CD4-positive, alpha-beta memory T cell (primary cell): ENCODE data around the gene WIPF3. TPM values are rescaled to one million over a fixed set of nuclear protein-coding genes. Genes with fewer than 3 reads are reported as not detected.

Experiments used
- CTCF ChIA-PET: fragments of 350-600 bp; sonication (Branson Sonifier 250); formaldehyde crosslinking; loops from one replicate; lab custom pipeline; 2021; ENCODE audit warnings: inconsistent platforms; ENCODE audit not compliant: partially characterized antibody; lab: Charles Lee
- POLR2A ChIA-PET: fragments of 350-600 bp; sonication (Branson Sonifier 250); formaldehyde crosslinking; loops from one replicate; lab custom pipeline; 2021; ENCODE audit not compliant: partially characterized antibody; lab: Charles Lee
- DNase-seq, 5 donors: peaks; one replicate each; pipeline versions ENCODE4 v3.0.0 to v3.0.0-alpha.2; 2020 to 2022; ENCODE audit warnings: mixed read lengths in 1 of 5
- H3K27ac ChIP-seq: one replicate; pipeline ENCODE4 v1.7.0; 2013; ENCODE audit warnings: low read depth, low read length
- H3K27me3 ChIP-seq: 2 replicates; pipeline ENCODE4 v1.7.0; 2013; ENCODE audit warnings: mild to moderate bottlenecking, low read length, moderate library complexity; ENCODE audit not compliant: insufficient read depth
- H3K36me3 ChIP-seq: 2 replicates; pipeline ENCODE4 v1.7.0; 2013; ENCODE audit warnings: mild to moderate bottlenecking, low read length, moderate library complexity; ENCODE audit not compliant: insufficient read depth
- H3K4me1 ChIP-seq: 2 replicates; pipeline ENCODE4 v1.7.0; 2013; ENCODE audit warnings: mild to moderate bottlenecking, low read length, moderate library complexity; ENCODE audit not compliant: insufficient read depth
- H3K4me3 ChIP-seq, 2 donors: one replicate each; pipeline ENCODE4 v1.7.0; 2013; ENCODE audit warnings: low read length in 2 of 2, mild to moderate bottlenecking in 1 of 2
- H3K9me3 ChIP-seq, 2 donors: one replicate each; pipeline ENCODE4 v1.7.0; 2013; ENCODE audit warnings: low read length in 2 of 2, control low read depth in 1 of 2; ENCODE audit not compliant: control insufficient read depth in 1 of 2
- H3K27ac Mint-ChIP-seq, 7 donors: one replicate each; pipeline ENCODE4 v1.8.0; 2020 to 2021; ENCODE audit warnings: mixed read lengths in 7 of 7, mild to moderate bottlenecking in 6 of 7, inconsistent platforms in 3 of 7, moderate library complexity in 3 of 7
- H3K27me3 Mint-ChIP-seq, 2 donors: one replicate each; pipeline ENCODE4 v1.8.0; 2020 to 2021; ENCODE audit warnings: mixed read lengths in 2 of 2
- H3K36me3 Mint-ChIP-seq, 2 donors: one replicate each; pipeline ENCODE4 v1.8.0; 2020 to 2021; ENCODE audit warnings: mixed read lengths in 2 of 2, inconsistent platforms in 1 of 2, mild to moderate bottlenecking in 1 of 2
- H3K4me1 Mint-ChIP-seq, 4 donors: one replicate each; pipeline ENCODE4 v1.8.0; 2020 to 2021; ENCODE audit warnings: mixed read lengths in 4 of 4, mild to moderate bottlenecking in 1 of 4
- H3K4me3 Mint-ChIP-seq, 8 donors: one replicate each; pipeline ENCODE4 v1.8.0; 2020 to 2021; ENCODE audit warnings: mixed read lengths in 8 of 8, mild to moderate bottlenecking in 7 of 8, moderate library complexity in 6 of 8, inconsistent platforms in 3 of 8
- H3K9me3 Mint-ChIP-seq, 8 donors: one replicate each; pipeline ENCODE4 v1.8.0; 2020 to 2021; ENCODE audit warnings: mixed read lengths in 8 of 8, mild to moderate bottlenecking in 5 of 8, inconsistent platforms in 3 of 8, moderate library complexity in 1 of 8
- intact Hi-C: fragments of 100-400 bp; cut with micrococcal nuclease; formaldehyde crosslinking; loops from one replicate; pipeline ENCODE4 v1.15.1; 2023
- polyA plus RNA-seq, 2 donors: library from polyadenylated mRNA; unstranded; fragments of 300-500 nt; fragmentation: Illumina TruSeq; gene quantifications; one replicate each; pipeline ENCODE4 v1.2.3, GENCODE V29; 2021
- total RNA-seq, 2 experiments: library from RNA; stranded (reverse); gene quantifications; one replicate each; pipeline ENCODE4 v1.2.3, GENCODE V29; 2021

Gene WIPF3
- total and polyA plus RNA-seq, 4 experiments from 2014 or later = not detected

GRCh38 chr7:29780346-29780745 lies 26.0 kb upstream of the WIPF3 start:
- Mint-ChIP-seq H3K4me3 (no peak overlapping the region), H3K27me3 (peaks cover 6 to 15% of the 10 kb centered on the region in 2 donors), H3K9me3 (peaks cover 0 to 4% (median 0%) of the 10 kb centered on the region in 8 donors), H3K27ac (no peak overlapping the region), H3K4me1 (no peaks in the 10 kb centered on the region), H3K36me3 (no peaks in the 10 kb centered on the region)
- no peak overlapping the region for H3K27ac ChIP-seq
- no peaks in the 10 kb centered on the region for H3K9me3 ChIP-seq
- H3K4me3 ChIP-seq = no peak overlapping the region
- POLR2A ChIA-PET = no interaction called here
- intact Hi-C loops = no loop called here
- no peaks in the 10 kb centered on the region for H3K36me3 ChIP-seq
- CTCF ChIA-PET = no interaction called here
- no peak for DNase-seq
- H3K4me1 ChIP-seq = no peaks in the 10 kb centered on the region
- no peaks in the 10 kb centered on the region for H3K27me3 ChIP-seq

GRCh38 chr7:29783671-29784070 lies 22.6 kb upstream of the WIPF3 start:
- intact Hi-C loops = no loop called here
- no peaks in the 10 kb centered on the region for H3K9me3 ChIP-seq
- H3K27ac ChIP-seq = no peak overlapping the region
- no peaks in the 10 kb centered on the region for H3K36me3 ChIP-seq
- Mint-ChIP-seq H3K36me3 (no peaks in the 10 kb centered on the region), H3K27ac (no peak overlapping the region), H3K9me3 (no peaks in the 10 kb centered on the region), H3K27me3 (peaks cover 4 to 11% of the 10 kb centered on the region in 2 donors), H3K4me3 (no peak overlapping the region), H3K4me1 (no peaks in the 10 kb centered on the region)
- DNase-seq = no peak
- H3K4me3 ChIP-seq = no peak overlapping the region
- ChIA-PET POLR2A (no interaction called here), CTCF (no interaction called here)
- no peaks in the 10 kb centered on the region for H3K4me1 ChIP-seq
- no peaks in the 10 kb centered on the region for H3K27me3 ChIP-seq

DNA sequence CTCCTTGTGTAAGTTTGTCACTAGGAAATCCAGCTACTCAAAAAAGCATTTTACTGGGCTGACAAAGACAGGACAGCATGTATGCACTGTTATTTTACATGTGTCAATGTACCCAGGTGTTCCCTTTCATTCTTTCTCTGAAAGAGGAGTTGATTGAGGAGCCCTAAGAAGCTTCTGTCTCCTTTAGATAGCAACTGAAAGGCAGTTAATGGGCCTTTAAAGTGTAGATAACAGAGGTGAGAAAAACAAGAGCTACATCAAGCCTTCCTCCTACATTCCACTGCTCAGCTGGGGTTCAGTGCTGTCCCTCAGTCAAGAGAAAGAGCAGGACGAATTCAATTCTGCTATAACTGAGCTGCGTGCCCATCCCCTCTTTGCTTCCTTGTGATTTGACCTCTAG lies 12.8 kb upstream of the WIPF3 start:
- no peak overlapping the region for H3K27ac Mint-ChIP-seq
- H3K9me3 ChIP-seq = no peaks in the 10 kb centered on the region
- H3K4me1 Mint-ChIP-seq = no peaks in the 10 kb centered on the region
- peaks cover 0 to 3% (median 0%) of the 10 kb centered on the region in 8 donors for H3K9me3 Mint-ChIP-seq
- no peak overlapping the region for H3K4me3 ChIP-seq
- CTCF ChIA-PET = no interaction called here
- H3K36me3 ChIP-seq = no peaks in the 10 kb centered on the region
- peaks cover 0 to 1% of the 10 kb centered on the region in 2 donors for H3K27me3 Mint-ChIP-seq
- no peaks in the 10 kb centered on the region for H3K4me1 ChIP-seq
- no peak for DNase-seq
- no peak overlapping the region for H3K27ac ChIP-seq
- POLR2A ChIA-PET = no interaction called here
- intact Hi-C loops = no loop called here
- H3K27me3 ChIP-seq = no peaks in the 10 kb centered on the region
- no peak overlapping the region for H3K4me3 Mint-ChIP-seq
- no peaks in the 10 kb centered on the region for H3K36me3 Mint-ChIP-seq

DNA sequence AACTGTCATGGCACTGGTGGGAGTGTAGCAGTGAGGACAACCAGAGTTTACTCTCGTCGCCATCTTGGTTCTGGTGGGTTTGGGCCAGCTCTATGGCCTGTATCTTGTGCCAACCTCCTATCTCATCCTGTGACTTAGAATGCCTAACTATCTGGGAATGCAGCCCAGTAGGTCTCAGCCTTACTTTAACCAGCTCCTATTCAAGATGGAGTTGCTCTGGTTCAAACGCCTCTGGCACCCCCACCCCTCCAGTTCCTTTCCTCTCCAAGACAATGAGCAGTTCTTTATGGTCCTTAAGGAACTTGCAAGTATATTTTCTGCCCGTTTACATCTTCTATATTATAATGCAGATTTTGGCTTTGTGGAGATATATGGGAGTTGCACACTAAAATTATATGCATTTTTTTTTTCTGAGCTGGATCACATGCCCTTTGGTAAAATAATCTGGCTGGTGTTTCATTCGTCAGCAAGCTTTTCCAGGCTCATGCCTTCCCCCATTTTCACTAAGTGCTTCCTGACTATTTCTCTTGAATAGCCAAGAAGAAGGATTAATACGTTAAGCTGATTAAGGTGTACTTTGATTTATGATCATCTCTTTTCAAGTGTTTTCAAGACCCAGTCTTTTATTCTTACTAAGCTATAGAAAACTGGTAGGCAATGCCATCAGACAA lies 11.2 kb upstream of the WIPF3 start:
- Mint-ChIP-seq H3K9me3 (peaks cover 0 to 5% (median 0%) of the 10 kb centered on the region in 8 donors), H3K27me3 (peaks cover 0 to 3% of the 10 kb centered on the region in 2 donors), H3K4me3 (no peak overlapping the region), H3K27ac (no peak overlapping the region), H3K4me1 (no peaks in the 10 kb centered on the region), H3K36me3 (no peaks in the 10 kb centered on the region)
- Histone ChIP-seq H3K27ac (no peak overlapping the region), H3K4me3 (no peak overlapping the region), H3K9me3 (no peaks in the 10 kb centered on the region), H3K4me1 (no peaks in the 10 kb centered on the region), H3K36me3 (no peaks in the 10 kb centered on the region), H3K27me3 (no peaks in the 10 kb centered on the region)
- ChIA-PET CTCF (no interaction called here), POLR2A (no interaction called here)
- DNase-seq = no peak
- intact Hi-C loops = no loop called here

GRCh38 chr7:29795696-29796580 lies 10.4 kb upstream of the WIPF3 start:
- Histone ChIP-seq H3K27me3 (no peaks in the 10 kb centered on the region), H3K27ac (no peak overlapping the region), H3K4me1 (no peaks in the 10 kb centered on the region), H3K36me3 (no peaks in the 10 kb centered on the region), H3K4me3 (no peak overlapping the region), H3K9me3 (no peaks in the 10 kb centered on the region)
- peaks cover 0 to 5% (median 0%) of the 10 kb centered on the region in 8 donors for H3K9me3 Mint-ChIP-seq
- H3K27ac Mint-ChIP-seq = no peak overlapping the region
- no peak overlapping the region for H3K4me3 Mint-ChIP-seq
- no peaks in the 10 kb centered on the region for H3K4me1 Mint-ChIP-seq
- no peaks in the 10 kb centered on the region for H3K36me3 Mint-ChIP-seq
- ChIA-PET POLR2A (no interaction called here), CTCF (no interaction called here)
- DNase-seq = no peak
- peaks cover under 1 to 5% of the 10 kb centered on the region in 2 donors for H3K27me3 Mint-ChIP-seq
- intact Hi-C loops = no loop called here

GRCh38 chr7:29797112-29797944 lies 9.0 kb upstream of the WIPF3 start:
- no peak for DNase-seq
- H3K27ac Mint-ChIP-seq = no peak overlapping the region
- no peaks in the 10 kb centered on the region for H3K4me1 Mint-ChIP-seq

GRCh38 chr7:29798422-29798821 lies 7.9 kb upstream of the WIPF3 start:
- Mint-ChIP-seq H3K4me1 (peaks cover 0 to 1% (median 0%) of the 10 kb centered on the region in 4 donors), H3K27me3 (peaks cover 13% of the 10 kb centered on the region in 2 donors), H3K9me3 (peaks cover 0 to 5% (median 0%) of the 10 kb centered on the region in 8 donors), H3K27ac (no peak overlapping the region), H3K36me3 (no peaks in the 10 kb centered on the region), H3K4me3 (no peak overlapping the region)
- no peak for DNase-seq
- H3K4me3 ChIP-seq = no peak overlapping the region
- ChIA-PET CTCF (no interaction called here), POLR2A (no interaction called here)
- H3K4me1 ChIP-seq = no peaks in the 10 kb centered on the region
- no peaks in the 10 kb centered on the region for H3K27me3 ChIP-seq
- no peaks in the 10 kb centered on the region for H3K36me3 ChIP-seq
- no peak overlapping the region for H3K27ac ChIP-seq
- intact Hi-C loops = no loop called here
- no peaks in the 10 kb centered on the region for H3K9me3 ChIP-seq

More at GRCh38 chr7:29797112-29797944, 9.0 kb upstream of the WIPF3 start:
- Mint-ChIP-seq H3K9me3 (peaks cover 0 to 5% (median 0%) of the 10 kb centered on the region in 8 donors), H3K4me3 (no peak overlapping the region), H3K27me3 (peaks cover 6 to 8% of the 10 kb centered on the region in 2 donors), H3K36me3 (no peaks in the 10 kb centered on the region)
- Histone ChIP-seq H3K4me1 (no peaks in the 10 kb centered on the region), H3K27ac (no peak overlapping the region), H3K9me3 (no peaks in the 10 kb centered on the region), H3K36me3 (no peaks in the 10 kb centered on the region), H3K4me3 (no peak overlapping the region), H3K27me3 (no peaks in the 10 kb centered on the region)
- ChIA-PET CTCF (no interaction called here), POLR2A (no interaction called here)
- intact Hi-C loops = no loop called here
